Tongue (tissue), 2 donors: ENCODE results near the gene TRMO. TPM values are rescaled to one million over a fixed set of nuclear protein-coding genes. Genes with fewer than 3 reads are reported as not detected.

Experiments used
- DNase-seq: peaks from one replicate; pipeline ENCODE4 v3.0.0-alpha.2; 2015
- total RNA-seq: library from RNA; depleted of rRNA; stranded (reverse); fragments of >200 nt; gene quantifications from one replicate; pipeline ENCODE4 v1.2.3, GENCODE V29; 2014

TRMO gene
- total RNA-seq, 1 donor from 2014 or later, result 13.7 TPM

- no peak for DNase-seq
Measured at GRCh38 chr9:97903177-97903576, 19.1 kb downstream of the TRMO start.

DNA sequence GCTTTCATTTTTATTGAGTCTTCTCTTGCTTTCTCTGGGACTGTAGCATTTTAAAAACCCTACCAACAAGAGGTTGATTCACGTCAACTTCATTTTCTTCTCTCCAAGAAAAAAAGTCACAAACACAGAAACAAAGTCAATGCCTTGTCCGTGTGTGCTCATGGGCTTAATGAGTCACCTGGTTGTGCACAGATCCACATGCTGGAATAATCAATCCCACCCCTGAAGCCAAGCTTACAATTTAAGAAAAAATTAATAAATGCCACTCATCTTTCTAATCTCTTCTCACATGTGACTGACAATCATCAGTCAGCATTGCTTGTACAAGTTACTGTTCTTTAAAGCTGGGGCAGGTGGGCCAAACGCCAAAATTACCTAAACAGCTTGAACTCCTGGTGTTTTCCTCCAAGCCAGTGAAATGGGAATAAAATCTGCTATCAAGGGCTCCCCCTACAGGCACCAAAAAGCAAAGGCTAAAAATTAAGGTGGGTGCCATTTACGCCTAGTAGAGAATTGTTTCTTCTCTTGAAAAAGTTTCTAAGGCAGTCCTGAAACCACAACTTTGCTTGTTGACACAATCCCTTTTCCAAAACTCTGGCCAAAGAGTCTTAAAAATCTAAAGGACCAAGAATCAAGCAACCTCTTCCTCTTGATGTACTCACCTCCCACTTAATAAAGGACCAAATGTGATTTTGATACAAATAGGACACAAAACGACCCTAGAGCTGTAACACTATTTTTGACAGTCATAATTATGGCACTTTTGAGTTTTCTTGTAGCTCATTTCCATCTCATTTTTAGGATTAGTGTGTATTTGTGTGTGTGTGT is 21.3 kb downstream of the TRMO start:
- DNase-seq, result peak; percentile 62

DNA sequence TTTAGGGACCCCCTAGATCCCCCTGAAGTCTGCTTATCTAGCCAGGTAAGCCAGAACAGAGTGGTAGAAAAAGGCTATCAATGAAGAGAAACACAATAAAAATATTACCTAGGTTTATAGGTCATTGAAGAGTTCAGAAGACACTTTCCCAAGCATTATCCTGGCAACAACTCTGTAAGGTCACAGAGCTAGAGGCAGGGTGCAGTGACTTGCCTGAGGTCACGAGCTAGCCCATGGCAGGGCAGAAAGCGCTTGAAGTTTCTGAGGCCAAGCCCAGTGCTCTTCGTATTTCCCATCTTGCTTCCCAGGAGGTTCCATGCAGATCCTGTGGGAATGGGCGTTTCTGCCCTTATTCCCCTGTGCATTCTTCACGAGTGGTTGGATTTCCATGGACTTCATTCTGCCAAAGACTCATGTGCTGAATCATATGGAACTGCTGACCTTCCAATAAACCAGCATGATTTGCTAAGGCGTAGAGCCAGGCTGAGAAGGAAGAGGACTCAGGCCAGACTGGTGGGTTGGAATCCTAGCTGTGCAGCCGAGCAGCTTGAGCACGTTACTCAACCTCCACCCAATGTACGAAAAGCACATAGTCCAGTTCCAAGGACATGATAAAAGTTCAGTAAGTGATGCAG is 22.1 kb downstream of the TRMO start:
- no peak for DNase-seq

- no peak for DNase-seq
Measured at GRCh38 chr9:97895695-97896332, 26.5 kb downstream of the TRMO start.

- no peak for DNase-seq
Measured at GRCh38 chr9:97895211-97895610, 27.1 kb downstream of the TRMO start.

DNA sequence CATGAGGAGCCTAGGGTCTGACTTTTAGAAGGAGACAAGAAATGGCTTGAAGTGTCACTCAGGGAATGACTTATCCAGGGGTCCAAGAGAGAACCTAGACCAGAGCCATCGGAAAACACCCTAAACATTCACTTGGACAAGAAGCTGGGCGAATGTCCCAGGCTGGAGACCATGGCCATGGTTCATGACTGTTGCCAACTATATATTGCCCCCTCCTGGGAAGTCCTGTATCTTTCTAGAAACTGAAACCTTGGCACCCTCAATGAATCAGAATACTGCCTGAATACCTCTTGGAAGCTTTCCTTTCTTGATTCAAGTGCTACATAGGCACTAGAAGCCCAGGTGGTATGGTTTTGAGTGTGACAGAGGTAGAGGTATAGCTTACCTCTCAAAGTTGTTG is 29.9 kb downstream of the TRMO start:
- no peak for DNase-seq

DNA sequence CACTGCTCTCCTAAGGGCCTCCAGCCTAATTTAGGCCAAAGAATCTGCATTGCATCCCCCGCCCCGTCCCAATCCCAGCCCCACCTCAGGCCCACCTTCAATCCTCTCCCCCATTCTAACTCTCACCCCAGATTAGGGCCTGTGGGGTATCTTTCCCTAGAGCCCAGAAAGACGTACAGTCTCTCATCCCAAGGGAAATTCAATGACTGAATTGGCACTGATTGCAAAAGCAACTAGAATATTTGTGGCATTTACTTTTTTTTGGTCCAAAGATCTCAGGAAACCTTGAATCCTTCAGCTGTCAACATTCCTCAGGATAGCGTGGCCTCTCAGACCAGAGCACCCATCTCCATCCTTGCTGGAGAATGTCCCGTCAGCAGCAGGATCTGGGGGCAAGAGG is 30.6 kb downstream of the TRMO start:
- DNase-seq, result no peak

DNA sequence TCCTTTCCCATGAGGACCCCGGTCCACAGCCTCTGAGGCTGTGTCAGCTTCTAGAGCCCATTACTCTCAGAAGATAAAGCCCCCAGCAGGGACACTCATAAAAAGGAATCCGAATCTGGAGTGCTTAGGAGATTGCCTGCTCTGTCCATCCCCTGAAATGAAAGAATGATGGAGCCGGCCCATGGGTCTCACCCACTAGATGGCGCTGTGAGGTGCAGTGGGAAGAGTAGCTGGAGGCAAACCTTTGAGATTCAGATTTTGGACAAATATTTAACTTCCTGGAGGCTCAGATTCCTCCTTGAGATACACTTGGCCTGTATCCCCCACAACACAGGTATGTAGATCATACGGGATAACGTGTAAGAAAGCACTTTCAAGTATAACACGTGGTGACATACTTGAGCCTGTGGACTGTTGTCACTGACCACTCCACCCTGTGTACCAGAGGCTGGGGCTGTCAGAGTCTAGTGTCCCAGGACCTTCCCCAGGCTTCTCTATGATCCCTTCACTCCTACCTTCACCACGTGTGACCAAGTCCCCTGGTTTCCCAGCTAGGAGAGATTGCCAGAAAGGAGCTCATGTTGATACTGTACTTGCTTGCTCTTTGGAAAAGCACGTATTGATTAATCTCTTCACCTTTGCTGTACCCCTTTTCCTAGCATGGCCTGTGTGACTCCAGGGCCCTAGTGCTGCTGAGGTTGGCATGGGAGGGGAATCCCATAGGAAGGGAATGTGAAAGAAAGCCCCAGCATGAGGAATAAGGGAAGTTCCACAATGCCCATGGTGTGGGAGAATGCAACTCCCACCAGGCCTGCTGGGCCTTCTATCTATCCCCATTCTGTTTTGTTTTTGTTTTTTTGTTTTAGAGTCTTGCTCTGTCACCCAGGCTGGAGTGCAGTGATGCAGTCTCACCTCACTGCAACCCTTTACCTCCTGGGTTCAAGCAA is 32.1 kb downstream of the TRMO start:
- no peak for DNase-seq

DNA sequence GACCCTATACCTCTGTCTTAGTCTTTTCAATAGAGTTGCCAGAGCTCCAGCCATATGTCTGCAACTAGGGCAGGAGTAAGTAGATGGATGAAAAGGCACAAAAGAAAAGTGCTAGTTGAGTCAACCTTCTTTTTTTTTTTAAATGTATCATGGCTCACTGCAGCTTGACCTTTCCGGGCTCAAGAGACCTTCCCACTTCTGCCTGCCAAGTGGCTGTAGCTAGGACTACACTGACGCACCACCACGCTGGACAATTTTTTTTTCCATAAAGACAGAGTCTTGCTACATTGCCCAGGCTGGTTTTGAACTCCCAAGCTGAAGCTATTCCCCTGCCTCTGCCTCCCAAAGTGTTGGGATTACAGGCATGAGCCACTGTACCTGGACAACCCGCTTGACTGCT is 42.0 kb downstream of the TRMO start:
- DNase-seq, result no peak

GRCh38 chr9:97876061-97876460 is 46.2 kb downstream of the TRMO start:
- DNase-seq, result no peak

- DNase-seq, result no peak
Measured at GRCh38 chr9:97875111-97875510, 47.2 kb downstream of the TRMO start.

- DNase-seq, result no peak
Measured at GRCh38 chr9:97874624-97875023, 47.7 kb downstream of the TRMO start.

GRCh38 chr9:97873882-97874281 is 48.4 kb downstream of the TRMO start:
- DNase-seq, result no peak

DNA sequence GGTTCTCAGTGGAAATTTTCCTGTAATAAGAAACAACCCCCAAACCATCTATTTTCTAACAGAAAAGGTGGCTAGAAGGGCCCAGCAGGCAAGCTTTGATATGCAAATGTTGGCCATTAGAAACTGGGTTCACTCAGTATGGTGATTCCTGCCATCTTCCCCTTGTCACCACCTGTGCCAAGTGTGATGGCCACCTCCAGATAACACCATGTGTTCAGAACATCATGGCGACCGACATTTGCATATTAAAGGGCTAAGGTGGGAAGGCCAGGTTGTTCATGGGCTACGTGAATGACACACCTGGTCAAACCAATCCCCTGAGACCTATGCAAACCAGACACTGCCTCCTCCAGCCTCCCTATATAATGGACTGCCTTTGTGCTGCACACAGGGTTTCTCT is 48.9 kb downstream of the TRMO start:
- DNase-seq, result no peak

GRCh38 chr9:97868859-97869258 is 53.4 kb downstream of the TRMO start:
- DNase-seq, result no peak

GRCh38 chr9:97866848-97867247 is 55.5 kb downstream of the TRMO start:
- no peak for DNase-seq

GRCh38 chr9:97866300-97866699 is 56.0 kb downstream of the TRMO start:
- no peak for DNase-seq

GRCh38 chr9:97864396-97864795 is 57.9 kb downstream of the TRMO start:
- no peak for DNase-seq

DNA sequence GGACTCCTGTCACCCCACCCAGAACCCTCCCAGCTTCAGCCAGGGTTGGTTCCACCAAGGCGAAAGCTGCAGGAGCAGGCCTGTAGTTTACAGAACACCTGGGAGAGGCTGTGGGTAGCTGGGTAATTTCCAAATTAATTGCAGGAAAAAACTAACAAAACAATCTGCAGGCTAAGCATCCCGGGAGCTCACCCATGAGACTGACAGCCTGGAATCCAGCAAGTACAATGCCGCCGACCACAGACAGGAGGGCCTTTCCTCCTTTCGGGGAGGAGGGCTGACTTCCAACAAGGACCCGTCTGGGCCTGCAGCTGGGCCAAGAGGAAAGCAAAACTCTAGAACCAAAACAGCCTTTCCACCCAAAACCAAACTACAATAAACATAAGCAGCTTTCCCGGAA is 59.0 kb downstream of the TRMO start:
- DNase-seq, result no peak

DNA sequence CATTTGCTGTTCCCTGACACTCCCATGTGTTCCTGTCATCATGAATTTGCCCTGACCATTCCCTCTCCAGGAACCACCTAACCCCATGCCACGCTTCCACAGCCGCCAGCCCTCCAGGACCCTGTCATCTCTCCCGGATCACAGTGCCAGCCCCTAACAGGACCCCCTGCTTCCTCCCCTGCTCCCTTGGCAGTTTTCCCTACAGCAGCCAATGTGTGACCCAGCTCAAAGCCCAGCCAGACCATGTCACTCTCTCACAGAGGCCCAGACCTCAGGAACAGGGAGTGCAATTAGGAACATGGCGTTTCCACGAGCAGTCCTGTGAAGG is 61.2 kb downstream of the TRMO start:
- no peak for DNase-seq

GRCh38 chr9:97860451-97861147 is 61.7 kb downstream of the TRMO start:
- no peak for DNase-seq

DNA sequence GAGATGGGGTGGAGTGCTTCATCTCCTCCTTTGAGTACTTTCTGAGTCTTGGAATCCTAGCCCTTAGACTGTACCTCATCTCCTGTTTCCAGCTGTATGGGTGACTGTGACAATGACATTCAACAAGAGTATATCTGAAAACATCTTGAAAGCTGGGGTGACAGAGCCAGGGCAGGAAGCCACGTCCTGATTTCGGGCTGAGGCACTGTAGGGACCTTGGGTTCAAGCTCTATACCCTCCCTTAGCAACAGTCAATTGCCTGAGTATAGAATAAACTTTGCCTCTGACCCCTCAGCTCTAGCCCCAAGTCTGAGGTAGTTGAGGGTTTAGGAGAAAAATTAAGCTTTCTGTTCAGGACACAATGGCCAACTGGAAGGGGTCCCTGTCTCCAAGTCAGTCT is 63.0 kb downstream of the TRMO start:
- DNase-seq, result no peak
